Fibroblast of lung (primary cell): ENCODE data around the gene DEFB124. TPM values are rescaled to one million over a fixed set of nuclear protein-coding genes. Genes with fewer than 3 reads are reported as not detected.
A peak's percentile ranks its signal among the peaks of the same experiment; 100 is the strongest.

Source experiments
- DNase-seq, 2 donors: peaks; one replicate each; pipeline versions ENCODE4 v3.0.0 to v3.0.0-alpha.2; 2010; ENCODE audit warnings: low read depth in 2 of 2
- H2AFZ ChIP-seq: 2 replicates; pipeline ENCODE4 v1.5.1; 2012; ENCODE audit warnings: low read length, control low read depth, inconsistent platforms
- H3K27ac ChIP-seq: 2 replicates; pipeline ENCODE4 v1.5.1; 2011; ENCODE audit warnings: low read length, control low read depth; ENCODE audit not compliant: insufficient read depth
- H3K27me3 ChIP-seq: 2 replicates; pipeline ENCODE4 v1.5.1; 2011; ENCODE audit warnings: mild to moderate bottlenecking, low read length; ENCODE audit not compliant: control insufficient read depth, insufficient read depth
- H3K36me3 ChIP-seq: 2 replicates; pipeline ENCODE4 v1.5.1; 2011; ENCODE audit warnings: low read length; ENCODE audit not compliant: control insufficient read depth, insufficient read depth
- H3K4me1 ChIP-seq: 2 replicates; pipeline ENCODE4 v1.5.1; 2011; ENCODE audit warnings: low read length; ENCODE audit not compliant: control insufficient read depth, insufficient read depth; ENCODE audit errors: extremely low read depth
- H3K4me2 ChIP-seq: 2 replicates; pipeline ENCODE4 v1.5.1; 2011; ENCODE audit warnings: low read length, control low read depth; ENCODE audit not compliant: insufficient read depth; ENCODE audit errors: extremely low read depth
- H3K4me3 ChIP-seq, 4 experiments: fragments of 200-600 bp in 1 of 4; sonication (generic) in 1 of 4; replicated peaks in 1 of 4; 2 replicates each; pipeline ENCODE4 v1.5.1; 2011 to 2016; ENCODE audit warnings: low read length in 4 of 4, low read depth in 3 of 4, mild to moderate bottlenecking in 3 of 4, control low read depth in 2 of 4, inconsistent platforms in 1 of 4, mixed read lengths in 1 of 4; ENCODE audit not compliant: insufficient read depth in 1 of 4; ENCODE audit errors: control extremely low read depth in 1 of 4
- H3K79me2 ChIP-seq: 2 replicates; pipeline ENCODE4 v1.5.1; 2012; ENCODE audit warnings: mild to moderate bottlenecking, low read length, inconsistent platforms; ENCODE audit not compliant: control insufficient read depth, insufficient read depth
- H3K9ac ChIP-seq: 2 replicates; pipeline ENCODE4 v1.5.1; 2011; ENCODE audit warnings: mild to moderate bottlenecking, low read length, control low read depth; ENCODE audit not compliant: insufficient read depth
- H3K9me3 ChIP-seq: 2 replicates; pipeline ENCODE4 v1.5.1; 2012; ENCODE audit warnings: low read depth, low read length; ENCODE audit not compliant: control insufficient read depth, insufficient read depth
- H4K20me1 ChIP-seq: 2 replicates; pipeline ENCODE4 v1.5.1; 2011; ENCODE audit warnings: low read length; ENCODE audit not compliant: control insufficient read depth, insufficient read depth; ENCODE audit errors: extremely low read depth
- CTCF ChIP-seq, 2 donors: IDR thresholded peaks in 1 of 2; conservative IDR thresholded peaks in 1 of 2; 1 replicate in 1 of 2; 2 replicates in 1 of 2; pipeline ENCODE4 v1.5.1; 2011 to 2012; ENCODE audit warnings: low read length in 2 of 2, control low read depth in 1 of 2, inconsistent platforms in 1 of 2, low read depth in 1 of 2, mild to moderate bottlenecking in 1 of 2
- EZH2 ChIP-seq: IDR thresholded peaks from 2 replicates; pipeline ENCODE4 v1.5.1; 2012; ENCODE audit warnings: low read length, control low read depth, mild to moderate bottlenecking; ENCODE audit errors: missing control alignments
- polyA plus RNA-seq, 2 donors: library from polyadenylated mRNA; depleted of rRNA in 1 of 2; stranded (reverse) in 1 of 2; unstranded in 1 of 2; fragments of >200 nt; gene quantifications; 2 replicates each; pipeline ENCODE4 v1.2.1, GENCODE V29; 2011 to 2012; ENCODE audit warnings: missing spikeins in 1 of 2
- total RNA-seq: library from RNA; depleted of rRNA; stranded (reverse); fragments of >200 nt; gene quantifications from 2 replicates; pipeline ENCODE4 v1.2.1, GENCODE V29; 2014

The DEFB124 gene
- total and polyA plus RNA-seq, 2 donors (not counting 1 experiment from before 2014, with no cell fraction given), result not detected

DNA sequence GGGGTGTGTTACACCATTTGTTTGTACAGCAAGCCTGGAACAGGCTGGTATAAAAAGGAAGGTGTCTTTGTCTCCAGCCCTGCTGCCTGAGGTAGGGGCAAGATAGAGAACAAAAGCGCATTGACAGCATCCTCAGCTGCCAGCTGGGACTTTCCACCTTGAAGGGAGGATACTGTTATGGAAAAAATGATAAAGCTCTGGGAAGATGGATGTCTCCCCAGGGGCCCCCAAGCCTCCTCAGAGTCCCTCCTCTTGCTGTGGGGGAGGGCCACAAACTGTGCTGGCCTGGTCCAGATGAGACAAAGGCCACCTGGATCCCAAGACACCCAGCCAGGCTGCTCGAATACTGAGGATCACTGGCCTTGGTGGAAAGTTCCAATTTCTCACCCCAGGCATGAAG, 13.2 kb upstream of the DEFB124 start:
- no peak overlapping the region for H3K9ac ChIP-seq
- peaks cover 10% of the 10 kb centered on the region for H3K27me3 ChIP-seq
- H4K20me1 ChIP-seq, result no peaks in the 10 kb centered on the region
- H3K4me2 ChIP-seq, result no peak overlapping the region
- H2AFZ ChIP-seq, result no peak overlapping the region
- H3K36me3 ChIP-seq, result no peaks in the 10 kb centered on the region
- H3K79me2 ChIP-seq, result no peaks in the 10 kb centered on the region
- no peak overlapping the region for H3K4me3 ChIP-seq
- DNase-seq, result no peak
- H3K4me1 ChIP-seq, result no peaks in the 10 kb centered on the region
- no peak overlapping the region for H3K27ac ChIP-seq
- H3K9me3 ChIP-seq, result no peaks in the 10 kb centered on the region
- TF ChIP-seq CTCF (conservative IDR thresholded peaks at IDR 0.05 in 1 of 2, IDR thresholded peaks at IDR 0.05 in 1 of 2; ENCODE audit: low read depth in 1 of 2, low read length in 2 of 2), result no peak

GRCh38 chr20:31485450-31486339, 10.8 kb upstream of the DEFB124 start:
- peak; percentile 36 to 75 for DNase-seq
- Histone ChIP-seq H2AFZ (peak overlapping the region; percentile 38), H3K36me3 (no peaks in the 10 kb centered on the region), H3K4me3 (peak overlapping the region in 2 of 4 experiments; percentile 28 to 39), H3K27ac (no peak overlapping the region), H4K20me1 (no peaks in the 10 kb centered on the region), H3K27me3 (peaks cover 10% of the 10 kb centered on the region), H3K4me1 (no peaks in the 10 kb centered on the region), H3K79me2 (no peaks in the 10 kb centered on the region), H3K9ac (no peak overlapping the region), H3K4me2 (peak overlapping the region; percentile 3), H3K9me3 (no peaks in the 10 kb centered on the region)
- TF ChIP-seq EZH2 (no peak), CTCF (conservative IDR thresholded peaks at IDR 0.05 in 1 of 2, IDR thresholded peaks at IDR 0.05 in 1 of 2; ENCODE audit: low read depth in 1 of 2, low read length in 2 of 2) (no peak)

DNA sequence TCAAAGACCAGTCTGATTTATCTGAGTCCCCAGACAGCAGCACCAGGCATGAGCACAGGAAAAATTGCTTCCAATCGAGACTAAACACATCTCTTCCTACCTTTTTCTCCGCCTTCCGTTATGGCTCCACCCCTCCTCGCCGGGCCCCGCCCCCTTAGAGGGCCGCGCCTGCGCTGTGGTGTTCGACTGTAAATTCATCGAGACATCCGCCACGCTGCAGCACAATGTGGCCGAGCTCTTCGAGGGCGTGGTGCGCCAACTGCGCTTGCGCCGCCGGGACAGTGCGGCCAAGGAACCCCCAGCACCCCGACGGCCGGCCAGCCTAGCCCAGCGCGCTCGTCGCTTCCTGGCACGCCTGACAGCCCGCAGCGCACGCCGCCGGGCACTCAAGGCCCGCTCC, 9.1 kb upstream of the DEFB124 start:
- Histone ChIP-seq H3K36me3 (no peaks in the 10 kb centered on the region), H4K20me1 (no peaks in the 10 kb centered on the region), H3K4me2 (no peak overlapping the region), H3K79me2 (no peaks in the 10 kb centered on the region), H3K9ac (no peak overlapping the region), H2AFZ (no peak overlapping the region), H3K27me3 (peaks cover 10% of the 10 kb centered on the region), H3K9me3 (no peaks in the 10 kb centered on the region), H3K4me1 (no peaks in the 10 kb centered on the region), H3K4me3 (no peak overlapping the region), H3K27ac (no peak overlapping the region)
- TF ChIP-seq CTCF (conservative IDR thresholded peaks at IDR 0.05 in 1 of 2, IDR thresholded peaks at IDR 0.05 in 1 of 2; ENCODE audit: low read depth in 1 of 2, low read length in 2 of 2), result no peak
- no peak for TF ChIP-seq EZH2
- peak in 1 of 2 donors; percentile 16 for DNase-seq
